HG03575 (cell line): Measurements from ENCODE around the gene ABCA3.
A peak's percentile ranks its signal among the peaks of the same experiment; 100 is the strongest.
"Not testable (repeated sequence)": the region's sequence is repeated elsewhere in the genome, so short reads cannot be mapped to it uniquely, and the experiment has no call there.

Experiments
- ATAC-seq: cut with Tn5 transposase; IDR thresholded peaks from one replicate; pipeline ENCODE4 v1.9.1; 2021; ENCODE audit not compliant: unreplicated experiment, insufficient number of reproducible peaks, low FRiP score; ENCODE audit errors: extremely low read depth

ABCA3 gene

DNA sequence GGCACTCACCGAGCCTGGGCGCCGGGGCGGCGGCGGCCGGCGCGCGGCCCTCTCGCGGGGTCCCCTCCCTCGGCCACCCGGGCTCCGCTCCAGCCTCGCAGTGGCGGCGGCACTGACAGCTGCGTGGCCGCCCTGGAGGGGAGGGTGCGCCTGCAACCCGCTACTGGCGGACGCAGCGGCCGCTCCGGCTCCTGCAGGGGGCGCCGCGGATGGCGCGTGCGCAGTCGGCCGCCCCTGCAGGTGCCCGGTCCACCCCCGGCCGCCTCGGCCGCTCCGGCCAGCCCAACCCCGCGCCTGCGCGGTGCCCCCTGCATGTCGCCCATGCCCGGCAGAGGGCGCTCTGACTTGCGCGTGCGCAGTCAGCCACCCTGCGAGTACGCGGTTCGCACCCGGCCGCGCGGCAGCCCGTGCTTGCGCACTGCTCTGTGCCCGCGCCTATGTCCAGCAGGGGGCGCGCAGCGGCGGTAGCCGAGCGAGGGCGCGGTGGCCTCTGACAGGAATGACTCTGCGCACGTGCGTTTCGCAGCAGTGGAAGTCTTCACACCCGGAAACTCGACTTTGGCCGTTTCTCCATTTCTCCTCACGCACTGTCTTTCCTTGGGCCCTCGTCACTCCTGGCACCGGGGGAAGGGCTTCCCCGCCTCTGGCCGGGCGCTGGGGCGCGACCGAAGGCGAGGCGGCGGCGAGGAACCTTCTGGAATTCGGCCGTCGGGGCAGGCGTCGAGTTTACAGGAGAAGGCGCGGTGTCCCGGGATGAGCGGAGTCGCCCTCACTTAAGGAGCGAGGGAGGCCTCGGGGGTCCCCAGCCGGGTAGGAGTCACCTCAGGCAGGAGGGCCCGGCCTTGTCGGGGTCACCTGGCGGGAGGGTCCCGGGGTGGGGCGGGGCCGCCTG is at the start of gene ABCA3:
ABCA3 (minus strand) TSS at position 165 of the 892 bp plus-strand sequence. CDS start 14,262 bp downstream, outside the sequence.
- ATAC-seq: peak; percentile 38

- ATAC-seq: no peak
Observed at GRCh38 chr16:2388875-2389433, 48.4 kb upstream of the ABCA3 start.

- ATAC-seq: no peak
Observed at GRCh38 chr16:2388139-2388874, 47.8 kb upstream of the ABCA3 start.

DNA sequence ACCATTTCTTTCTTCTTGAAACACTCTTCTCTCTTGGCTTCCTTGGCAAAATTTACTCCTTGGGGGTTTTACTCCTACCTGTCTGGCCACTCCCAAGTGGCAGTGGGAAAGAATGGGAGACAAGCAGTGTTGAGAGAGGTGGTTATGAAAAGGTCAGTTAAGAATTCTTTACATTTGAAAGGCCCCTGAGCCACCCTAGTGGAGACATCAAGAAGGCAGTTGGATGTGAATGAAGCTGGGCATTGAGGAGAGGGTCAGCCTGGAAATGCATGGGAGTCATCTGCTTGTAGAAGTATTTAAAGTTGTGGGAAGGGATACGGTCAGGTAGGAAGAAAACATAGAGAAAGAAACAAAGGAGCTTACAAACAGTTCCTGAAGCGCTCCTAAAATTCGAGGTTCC is 46.5 kb upstream of the ABCA3 start:
- no peak for ATAC-seq

DNA sequence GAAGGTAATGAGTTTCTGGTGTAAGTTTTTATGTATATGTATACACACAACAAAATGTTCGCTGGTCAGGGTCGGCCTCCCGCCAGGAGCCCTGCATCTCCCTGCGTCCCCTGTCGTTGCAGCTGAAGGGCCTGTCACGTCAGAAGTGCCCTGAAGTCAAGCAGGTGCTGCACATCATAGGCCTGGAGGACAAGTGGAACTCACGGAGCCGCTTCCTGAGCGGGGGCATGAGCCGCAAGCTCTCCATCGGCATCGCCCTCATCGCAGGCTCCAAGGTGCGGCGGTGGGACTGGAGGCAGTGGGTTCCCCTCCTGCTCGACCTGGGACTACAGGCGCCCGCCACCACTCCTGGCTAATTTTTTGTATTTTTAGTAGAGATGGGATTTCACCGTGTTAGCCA is 45.5 kb upstream of the ABCA3 start:
- ATAC-seq: not testable (repeated sequence)

DNA sequence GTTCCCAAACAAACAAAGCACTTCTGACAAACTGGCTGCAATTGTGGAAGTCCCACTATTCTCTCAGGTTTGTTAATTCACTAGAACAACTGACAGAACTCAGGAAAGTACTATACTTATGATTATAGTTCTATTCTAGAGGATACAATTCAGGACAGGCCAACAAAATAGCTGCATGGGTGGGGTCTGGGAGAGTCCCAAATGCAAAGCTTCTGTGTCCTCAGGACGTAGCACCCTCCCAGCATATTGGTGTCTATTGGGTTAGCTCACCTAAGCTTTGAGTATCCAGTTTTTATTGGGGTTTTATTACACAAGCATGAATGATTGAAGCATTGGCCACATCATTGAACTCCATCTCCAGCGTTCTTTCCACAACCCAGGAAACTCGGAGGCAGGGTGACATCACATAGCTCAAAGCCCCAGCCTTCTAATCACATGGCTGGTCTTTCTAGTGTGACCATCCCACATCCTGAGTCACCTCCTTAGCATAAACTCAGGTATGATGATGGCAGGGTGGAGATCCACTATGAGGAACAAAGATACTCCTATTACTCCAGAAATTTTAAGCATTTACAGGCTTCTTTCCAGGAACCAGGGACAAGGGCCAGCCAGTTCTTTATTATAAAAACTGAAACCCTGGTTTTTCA is 44.8 kb upstream of the ABCA3 start:
- no peak for ATAC-seq

- no peak for ATAC-seq
Observed at GRCh38 chr16:2384426-2384825, 43.9 kb upstream of the ABCA3 start.

- ATAC-seq: no peak
Observed at GRCh38 chr16:2383501-2383900, 43.0 kb upstream of the ABCA3 start.

DNA sequence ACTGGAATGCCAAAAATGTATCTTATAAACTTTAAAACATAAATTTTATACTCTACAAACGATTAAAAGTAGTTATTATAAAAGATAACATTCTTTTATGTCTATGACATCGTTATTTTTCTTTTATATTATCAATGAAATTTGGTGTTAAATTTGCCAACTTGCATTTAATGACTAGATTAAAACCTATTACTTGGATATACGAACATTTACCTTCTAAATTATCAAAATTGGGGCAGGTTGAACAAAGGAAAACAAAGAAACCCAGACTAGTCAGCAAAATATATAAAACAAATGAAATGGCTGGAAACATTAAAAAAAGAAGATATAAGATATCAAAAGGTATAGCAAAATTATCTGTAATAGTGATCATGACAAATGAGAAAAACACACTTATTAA is 34.1 kb upstream of the ABCA3 start:
- no peak for ATAC-seq

DNA sequence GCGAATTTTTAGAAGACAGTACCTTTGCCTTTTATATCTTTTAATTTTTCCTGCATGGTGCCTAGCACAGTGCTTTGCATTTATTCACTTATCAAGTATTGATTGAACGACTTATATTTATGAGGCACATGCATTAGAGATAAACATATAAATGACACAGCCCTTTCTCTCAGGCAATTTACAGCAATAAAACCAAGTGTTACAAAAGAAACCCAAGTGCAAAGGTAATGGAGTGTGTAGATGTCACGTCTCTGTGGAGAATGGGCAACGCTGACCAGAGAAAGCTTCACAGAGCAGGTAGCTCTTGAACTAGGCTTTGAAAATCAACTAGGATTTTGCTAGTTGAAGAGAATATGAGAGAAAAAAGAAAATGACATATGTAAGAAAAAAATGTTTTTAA is 32.6 kb upstream of the ABCA3 start:
- no peak for ATAC-seq

DNA sequence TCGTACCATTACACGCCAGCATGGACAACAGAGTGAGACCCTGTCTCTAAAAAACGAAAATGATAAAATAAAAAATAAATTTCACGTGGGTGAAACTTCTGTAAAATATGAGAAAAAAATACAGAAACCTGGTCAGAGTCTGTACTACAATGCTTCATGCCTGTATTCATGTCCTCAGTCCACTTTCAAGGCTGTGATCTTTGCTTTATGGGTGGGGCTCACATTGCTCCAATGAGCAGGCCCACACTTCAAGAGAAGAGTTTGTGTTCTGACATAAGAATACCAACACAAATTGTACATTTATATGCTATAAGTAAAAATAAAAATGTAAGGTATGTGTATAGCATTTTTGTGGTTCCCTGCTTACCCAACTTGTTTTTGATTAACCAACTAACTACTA is 32.2 kb upstream of the ABCA3 start:
- no peak for ATAC-seq

DNA sequence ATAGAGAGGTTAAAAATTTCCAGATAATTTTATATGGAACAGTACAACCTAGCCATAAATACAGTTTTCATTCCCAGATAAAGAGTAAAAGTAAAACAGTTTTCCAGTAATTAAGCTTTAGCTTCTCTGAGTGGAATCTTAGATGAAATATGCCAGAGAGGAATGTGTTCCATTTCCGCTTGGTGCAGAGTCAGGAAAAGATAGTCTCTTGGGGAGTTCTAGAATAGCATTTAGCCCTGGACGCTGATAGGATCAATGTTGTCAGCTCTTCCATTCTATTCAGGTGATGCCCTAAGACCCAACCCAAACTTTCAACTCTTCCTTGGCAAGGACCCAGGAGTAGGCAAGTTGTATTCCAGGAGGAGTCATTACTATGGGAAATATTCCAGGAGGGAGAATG is 30.9 kb upstream of the ABCA3 start:
- no peak for ATAC-seq

DNA sequence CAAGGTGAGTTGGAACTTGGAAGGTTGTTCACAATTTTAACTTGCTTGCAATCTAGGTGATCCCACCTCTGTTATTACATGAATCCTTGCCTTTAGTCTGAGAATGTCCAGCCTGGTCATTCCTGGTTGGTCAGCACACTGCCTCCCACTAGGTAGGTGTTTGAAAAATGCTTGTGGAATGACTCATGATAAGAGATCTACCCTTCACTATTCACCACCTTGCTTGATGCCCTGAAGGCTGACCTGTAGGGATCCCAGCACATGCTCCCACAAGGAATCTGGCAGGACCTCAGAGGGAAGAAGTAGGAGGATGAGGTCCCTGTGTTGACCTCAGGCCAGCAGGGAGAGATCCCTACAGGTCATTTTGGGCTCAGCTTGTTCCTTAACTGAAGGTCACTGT is 30.2 kb upstream of the ABCA3 start:
- ATAC-seq: no peak

GRCh38 chr16:2366660-2367309 is 26.3 kb upstream of the ABCA3 start:
- no peak for ATAC-seq

DNA sequence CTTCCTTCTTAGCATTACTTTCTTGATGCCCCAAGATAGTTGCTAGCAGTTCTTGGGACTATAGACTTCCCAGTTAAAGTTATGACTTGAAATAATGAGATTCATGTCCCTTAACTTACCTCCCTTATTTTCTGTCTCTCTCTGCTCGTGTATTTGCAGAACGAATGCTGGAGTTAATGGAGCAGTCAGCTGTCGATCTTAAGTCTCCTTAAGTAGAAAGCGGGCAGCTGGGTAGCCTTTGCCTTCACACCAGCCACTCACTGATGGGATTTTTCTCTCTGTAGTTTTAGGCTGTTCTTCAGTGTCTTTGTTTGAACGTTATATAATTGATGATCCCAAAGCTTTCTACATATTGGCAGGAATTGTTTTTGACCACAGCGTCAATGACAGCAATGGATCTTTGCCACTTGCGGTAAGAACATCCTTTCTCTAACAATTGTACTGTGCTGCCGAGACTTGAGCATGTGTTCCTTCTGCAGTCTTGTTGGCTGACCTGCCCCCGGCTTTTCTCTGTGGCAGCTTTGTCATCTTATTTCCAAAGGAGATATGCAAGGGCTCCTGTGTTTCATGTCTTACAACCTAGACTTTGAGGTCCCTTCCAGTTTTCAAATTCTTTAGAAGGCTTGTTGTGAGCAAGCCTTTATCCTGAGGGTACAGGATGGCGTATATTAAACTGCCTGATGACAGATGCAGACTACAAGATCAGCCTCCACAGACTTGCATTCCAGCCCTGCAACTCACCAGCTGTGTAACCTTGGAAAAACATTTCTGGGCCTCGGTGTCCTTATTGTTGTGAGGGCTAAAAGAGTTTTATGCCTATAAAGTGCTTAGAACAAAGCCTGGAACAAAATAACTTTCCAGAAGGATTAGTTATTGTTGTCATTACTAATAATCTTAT is 25.1 kb upstream of the ABCA3 start:
- no peak for ATAC-seq

DNA sequence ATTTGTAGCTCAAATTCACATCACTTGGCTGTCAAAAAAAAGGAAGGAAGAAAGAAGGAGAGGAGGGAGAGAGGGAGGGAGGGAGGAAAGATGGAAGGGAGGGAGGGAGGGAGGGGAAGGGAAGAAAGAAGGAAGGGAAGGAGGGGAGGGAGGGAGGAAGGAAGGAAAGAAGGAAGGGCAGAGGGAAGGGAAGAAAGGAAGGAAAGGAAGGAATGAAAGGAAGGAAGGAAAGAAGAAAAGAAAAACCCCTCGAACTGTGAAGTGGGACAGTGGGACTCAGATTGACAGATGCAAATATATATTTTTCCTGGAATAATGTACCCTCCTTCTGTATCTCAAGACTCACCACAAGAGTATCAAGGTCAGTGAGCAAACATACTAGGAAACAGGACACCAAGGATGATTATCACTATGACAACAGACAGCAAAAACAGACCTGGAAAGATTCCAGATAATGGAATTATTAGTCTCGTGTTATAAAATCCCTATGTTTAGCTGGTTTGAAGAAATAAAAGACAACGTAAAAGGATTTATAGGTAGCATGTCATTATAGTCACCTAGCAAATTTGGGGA is 24.2 kb upstream of the ABCA3 start:
- no peak for ATAC-seq

DNA sequence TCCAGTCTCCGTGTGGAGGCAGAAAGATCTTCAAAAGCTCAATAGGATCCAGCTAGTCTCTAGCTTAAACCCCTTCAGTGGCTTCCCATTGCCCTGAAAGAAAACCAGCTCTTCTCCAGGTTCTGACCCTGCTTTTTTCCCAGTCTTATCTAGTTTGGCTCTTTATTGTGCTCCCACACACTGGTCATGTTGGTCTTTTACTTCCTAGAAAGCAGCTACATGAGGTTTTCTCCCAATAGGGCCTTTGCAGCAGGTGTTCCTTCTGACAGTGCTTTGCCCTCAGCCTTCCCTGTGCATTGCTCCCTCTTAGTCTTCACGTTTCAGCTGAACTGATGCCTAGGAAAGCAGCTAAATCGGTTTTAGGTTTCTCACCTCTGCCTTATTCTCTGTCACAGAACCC is 21.7 kb upstream of the ABCA3 start:
- no peak for ATAC-seq

- ATAC-seq: no peak
Observed at GRCh38 chr16:2361129-2361528, 20.6 kb upstream of the ABCA3 start.
